Measurements from ENCODE around the gene UQCC2.

Gene UQCC2

GRCh38 chr6:33726696-33727095, 15.2 kb upstream of the UQCC2 start:
- no peak overlapping the region for H3K4me3 ChIP-seq (ENCODE audit: low read depth, low read length)
- TF ChIP-seq, protein P1, sequence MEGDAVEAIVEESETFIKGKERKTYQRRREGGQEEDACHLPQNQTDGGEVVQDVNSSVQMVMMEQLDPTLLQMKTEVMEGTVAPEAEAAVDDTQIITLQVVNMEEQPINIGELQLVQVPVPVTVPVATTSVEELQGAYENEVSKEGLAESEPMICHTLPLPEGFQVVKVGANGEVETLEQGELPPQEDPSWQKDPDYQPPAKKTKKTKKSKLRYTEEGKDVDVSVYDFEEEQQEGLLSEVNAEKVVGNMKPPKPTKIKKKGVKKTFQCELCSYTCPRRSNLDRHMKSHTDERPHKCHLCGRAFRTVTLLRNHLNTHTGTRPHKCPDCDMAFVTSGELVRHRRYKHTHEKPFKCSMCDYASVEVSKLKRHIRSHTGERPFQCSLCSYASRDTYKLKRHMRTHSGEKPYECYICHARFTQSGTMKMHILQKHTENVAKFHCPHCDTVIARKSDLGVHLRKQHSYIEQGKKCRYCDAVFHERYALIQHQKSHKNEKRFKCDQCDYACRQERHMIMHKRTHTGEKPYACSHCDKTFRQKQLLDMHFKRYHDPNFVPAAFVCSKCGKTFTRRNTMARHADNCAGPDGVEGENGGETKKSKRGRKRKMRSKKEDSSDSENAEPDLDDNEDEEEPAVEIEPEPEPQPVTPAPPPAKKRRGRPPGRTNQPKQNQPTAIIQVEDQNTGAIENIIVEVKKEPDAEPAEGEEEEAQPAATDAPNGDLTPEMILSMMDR (conservative IDR thresholded peaks at IDR 0.05; ENCODE audit: low read depth, low read length), result no peak
- no peak for DNase-seq (ENCODE audit: low read depth)

GRCh38 chr6:33725891-33726673, 14.6 kb upstream of the UQCC2 start:
- TF ChIP-seq, protein P1 (conservative IDR thresholded peaks at IDR 0.05; ENCODE audit: low read depth, low read length), result no peak
- no peak overlapping the region for H3K4me3 ChIP-seq (ENCODE audit: low read depth, low read length)
- no peak for DNase-seq (ENCODE audit: low read depth)

DNA sequence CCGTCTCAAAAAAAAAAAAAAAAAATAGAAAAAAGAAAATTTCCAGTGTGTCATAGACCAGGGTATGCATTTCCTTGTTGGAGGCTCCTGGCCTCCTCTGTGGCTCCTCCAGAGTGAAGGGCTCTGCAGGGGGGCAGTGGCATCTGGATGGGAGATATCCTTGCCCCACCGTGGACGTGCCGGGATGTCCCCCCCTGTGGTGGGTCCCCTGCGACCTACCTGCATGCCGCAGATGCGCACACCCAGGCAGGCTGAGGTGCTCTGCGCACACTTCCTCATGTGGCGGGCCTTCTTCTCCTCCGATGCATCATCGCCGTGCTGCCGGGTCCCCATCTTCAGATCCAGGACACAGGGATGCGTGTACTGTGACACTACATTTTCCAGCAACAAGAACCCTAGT, 13.7 kb upstream of the UQCC2 start:
- TF ChIP-seq, protein P1 (conservative IDR thresholded peaks at IDR 0.05; ENCODE audit: low read depth, low read length), result no peak
- no peak for DNase-seq (ENCODE audit: low read depth)

DNA sequence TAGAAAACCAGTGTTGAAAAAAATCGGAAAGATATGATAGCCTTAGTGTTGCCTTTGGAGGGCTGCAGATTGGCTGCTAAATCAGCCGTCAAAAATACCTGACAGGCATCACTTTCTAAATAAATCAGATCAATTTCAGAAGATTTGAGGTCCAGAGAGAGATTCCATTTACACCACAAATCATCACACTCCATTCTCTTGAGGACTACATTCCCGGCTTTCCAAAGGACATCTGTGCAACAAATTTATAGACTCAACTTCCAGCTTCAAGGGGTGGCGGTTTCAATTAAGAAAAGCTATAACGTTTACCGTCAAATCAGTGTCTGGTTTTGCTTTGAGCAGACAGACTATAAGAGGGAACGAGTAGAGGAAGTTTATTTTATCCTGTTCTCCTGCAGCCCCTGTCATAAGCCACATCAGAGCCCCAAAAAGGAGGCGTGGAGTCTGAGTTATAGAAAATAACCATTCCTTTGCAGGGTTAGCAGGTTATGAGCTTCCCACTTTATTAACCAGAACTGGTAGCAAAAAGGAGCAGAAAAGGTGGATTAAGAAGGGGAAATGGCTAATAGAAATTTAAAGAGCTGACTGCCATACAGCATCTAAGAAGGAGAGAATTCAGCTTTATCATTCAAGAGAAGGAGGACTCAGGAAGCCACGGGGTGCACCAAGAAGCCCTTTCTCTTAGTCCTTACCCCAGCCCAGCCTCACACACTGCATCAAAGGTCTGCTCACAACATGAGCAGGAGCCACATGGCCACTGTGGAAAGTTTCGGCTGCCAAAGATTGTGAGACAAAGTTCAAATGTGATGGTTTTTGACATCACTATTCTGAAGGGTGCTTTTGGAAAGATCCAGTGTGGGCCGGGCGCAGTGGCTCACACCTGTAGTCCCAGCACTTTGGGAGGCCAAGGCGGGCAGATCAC, 12.9 kb upstream of the UQCC2 start:
- TF ChIP-seq, protein P1 (conservative IDR thresholded peaks at IDR 0.05; ENCODE audit: low read depth, low read length), result no peak
- DNase-seq (ENCODE audit: low read depth), result no peak

More for the DNA sequence above, 13.7 kb upstream of the UQCC2 start:
- no peak overlapping the region for H3K4me3 ChIP-seq (ENCODE audit: low read depth, low read length)

GRCh38 chr6:33723371-33724085, 12.0 kb upstream of the UQCC2 start:
- no peak overlapping the region for H3K4me3 ChIP-seq (ENCODE audit: low read depth, low read length)
- TF ChIP-seq, protein P1 (conservative IDR thresholded peaks at IDR 0.05; ENCODE audit: low read depth, low read length), result no peak
- DNase-seq (ENCODE audit: low read depth), result no peak

More for the DNA sequence above, 12.9 kb upstream of the UQCC2 start:
- no peak overlapping the region for H3K4me3 ChIP-seq (ENCODE audit: low read depth, low read length)

- no peak for DNase-seq (ENCODE audit: low read depth)
- TF ChIP-seq, protein P1 (conservative IDR thresholded peaks at IDR 0.05; ENCODE audit: low read depth, low read length), result no peak
- no peak overlapping the region for H3K4me3 ChIP-seq (ENCODE audit: low read depth, low read length)
These were observed 10.7 kb upstream of the UQCC2 start for GRCh38 chr6:33722103-33722623.
